OCI-LY7 (cell line): Measurements from ENCODE around the gene SPNS1. TPM values are rescaled to one million over a fixed set of nuclear protein-coding genes. Genes with fewer than 3 reads are reported as not detected.

ENCODE experiments used
- BruUV-seq: library from RNA; stranded (reverse); fragments of 400-500 nt; replicated peaks from 2 replicates; lab custom pipeline; 2021; lab: Mats Ljungman, UMichigan
- CTCF ChIA-PET: fragments of 300-600 bp; sonication (Branson Sonifier 250); formaldehyde crosslinking; loops from one replicate; lab custom pipeline; 2022; ENCODE audit warnings: antibody characterized with exemption; ENCODE audit not compliant: unreplicated experiment; lab: Charles Lee
- POLR2A ChIA-PET: fragments of 300-600 bp; sonication (Branson Sonifier 250); formaldehyde crosslinking; loops from one replicate; lab custom pipeline; 2022; ENCODE audit warnings: antibody characterized with exemption; lab: Charles Lee
- DNase-seq: peaks from one replicate; pipeline ENCODE4 v3.0.0-alpha.2; 2015; ENCODE audit warnings: low spot score
- H2AFZ ChIP-seq: fragments of 200-600 bp; sonication (generic), shearing (Covaris generic); 2 replicates; pipeline ENCODE4 v1.6.1; 2014; ENCODE audit warnings: mild to moderate bottlenecking, antibody characterized with exemption, low read length, moderate library complexity
- H3K27ac ChIP-seq: fragments of 200-600 bp; sonication (generic); 2 replicates; pipeline ENCODE4 v1.5.1; 2014; ENCODE audit warnings: mixed run types, low read depth, mild to moderate bottlenecking, moderate library complexity, low read length, inconsistent platforms; ENCODE audit not compliant: poor library complexity, severe bottlenecking
- H3K36me3 ChIP-seq: fragments of 200-600 bp; sonication (generic); 2 replicates; pipeline ENCODE4 v1.6.1; 2014; ENCODE audit warnings: mild to moderate bottlenecking, antibody characterized with exemption, low read length, moderate library complexity, mixed read lengths; ENCODE audit not compliant: insufficient read depth
- H3K4me1 ChIP-seq: fragments of 200-600 bp; sonication (generic); 2 replicates; pipeline ENCODE4 v1.5.1; 2014; ENCODE audit warnings: mild to moderate bottlenecking, low read length; ENCODE audit not compliant: insufficient read depth, poor library complexity, severe bottlenecking
- H3K4me2 ChIP-seq: fragments of 200-600 bp; sonication (generic); 2 replicates; pipeline ENCODE4 v1.6.1; 2014; ENCODE audit warnings: mild to moderate bottlenecking, low read length
- H3K4me3 ChIP-seq: fragments of 200-600 bp; sonication (generic); 2 replicates; pipeline ENCODE4 v1.5.1; 2014; ENCODE audit warnings: mild to moderate bottlenecking, low read depth, low read length; ENCODE audit not compliant: poor library complexity, severe bottlenecking
- H3K79me2 ChIP-seq: fragments of 200-600 bp; sonication (generic); 2 replicates; pipeline ENCODE4 v1.6.1; 2016; ENCODE audit warnings: low read depth, mild to moderate bottlenecking, low read length, moderate library complexity, mixed read lengths; ENCODE audit not compliant: insufficient read depth
- H3K9me2 ChIP-seq: fragments of 200-600 bp; sonication (generic); 2 replicates; pipeline ENCODE4 v1.6.1; 2016; ENCODE audit warnings: mild to moderate bottlenecking, low read length, mixed read lengths; ENCODE audit not compliant: insufficient read depth
- H3K9me3 ChIP-seq: fragments of 200-600 bp; sonication (generic); 2 replicates; pipeline ENCODE4 v1.6.1; 2014; ENCODE audit warnings: mild to moderate bottlenecking, mixed run types, low read length, mixed read lengths
- H4K20me1 ChIP-seq: fragments of 200-600 bp; sonication (generic); 2 replicates; pipeline ENCODE4 v1.6.1; 2014; ENCODE audit warnings: mild to moderate bottlenecking, antibody characterized with exemption, low read length, moderate library complexity, mixed read lengths; ENCODE audit not compliant: insufficient read depth
- EZH2phosphoT487 ChIP-seq: fragments of 200-600 bp; sonication (generic); IDR thresholded peaks from 2 replicates; pipeline ENCODE4 v1.6.1; 2018; ENCODE audit warnings: low read depth, borderline replicate concordance, mild to moderate bottlenecking, mixed run types, antibody characterized with exemption, low read length, moderate library complexity, mixed read lengths
- intact Hi-C: fragments of 100-400 bp; cut with micrococcal nuclease; formaldehyde crosslinking; loops from one replicate; pipeline ENCODE4 v1.10.0; 2022; ENCODE audit not compliant: unreplicated experiment
- total RNA-seq, 2 experiments: library from RNA; depleted of rRNA in 1 of 2; stranded (reverse); fragments of >200 nt in 1 of 2; shearing (Covaris generic) in 1 of 2; gene quantifications; 2 replicates each; pipeline ENCODE4 v1.2.3, GENCODE V29; 2014 to 2022
- TF ChIP-seq, protein P1 (sequence below): fragments of 200-600 bp; sonication (generic); conservative IDR thresholded peaks from 2 replicates; pipeline ENCODE4 v1.5.1; 2014; ENCODE audit warnings: mild to moderate bottlenecking, antibody characterized with exemption, low read length, moderate library complexity, mixed read lengths

The SPNS1 gene
- total RNA-seq, 2 experiments from 2014 or later = 20.1 to 20.4 TPM

DNA sequence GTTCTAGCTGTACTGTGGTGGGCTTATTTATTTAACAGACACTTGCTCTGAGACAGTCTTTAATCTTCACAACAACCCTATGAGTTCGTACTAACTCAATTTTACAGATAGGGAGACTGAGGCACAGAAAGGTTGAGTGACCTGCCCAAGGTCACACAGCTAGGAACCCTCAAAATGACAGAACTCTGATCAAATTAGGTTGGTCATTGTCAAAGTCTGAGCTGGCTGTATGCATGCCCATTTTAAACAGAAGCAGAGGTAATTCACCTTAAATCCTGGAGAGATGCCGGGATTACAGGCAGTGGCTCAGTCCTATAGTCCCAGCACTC is 35.2 kb downstream of the SPNS1 start:
- no peak for TF ChIP-seq EZH2phosphoT487
- TF ChIP-seq, protein P1, sequence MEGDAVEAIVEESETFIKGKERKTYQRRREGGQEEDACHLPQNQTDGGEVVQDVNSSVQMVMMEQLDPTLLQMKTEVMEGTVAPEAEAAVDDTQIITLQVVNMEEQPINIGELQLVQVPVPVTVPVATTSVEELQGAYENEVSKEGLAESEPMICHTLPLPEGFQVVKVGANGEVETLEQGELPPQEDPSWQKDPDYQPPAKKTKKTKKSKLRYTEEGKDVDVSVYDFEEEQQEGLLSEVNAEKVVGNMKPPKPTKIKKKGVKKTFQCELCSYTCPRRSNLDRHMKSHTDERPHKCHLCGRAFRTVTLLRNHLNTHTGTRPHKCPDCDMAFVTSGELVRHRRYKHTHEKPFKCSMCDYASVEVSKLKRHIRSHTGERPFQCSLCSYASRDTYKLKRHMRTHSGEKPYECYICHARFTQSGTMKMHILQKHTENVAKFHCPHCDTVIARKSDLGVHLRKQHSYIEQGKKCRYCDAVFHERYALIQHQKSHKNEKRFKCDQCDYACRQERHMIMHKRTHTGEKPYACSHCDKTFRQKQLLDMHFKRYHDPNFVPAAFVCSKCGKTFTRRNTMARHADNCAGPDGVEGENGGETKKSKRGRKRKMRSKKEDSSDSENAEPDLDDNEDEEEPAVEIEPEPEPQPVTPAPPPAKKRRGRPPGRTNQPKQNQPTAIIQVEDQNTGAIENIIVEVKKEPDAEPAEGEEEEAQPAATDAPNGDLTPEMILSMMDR = no peak
- Histone ChIP-seq H3K4me2 (no peak overlapping the region), H2AFZ (no peak overlapping the region), H3K36me3 (no peaks in the 10 kb centered on the region), H3K4me3 (no peak overlapping the region), H3K79me2 (no peaks in the 10 kb centered on the region), H3K9me2 (no peaks in the 10 kb centered on the region), H3K9me3 (no peaks in the 10 kb centered on the region), H3K27ac (no peak overlapping the region), H3K4me1 (no peaks in the 10 kb centered on the region), H4K20me1 (no peaks in the 10 kb centered on the region)
- ChIA-PET POLR2A (no interaction called here), CTCF (no interaction called here)
- BruUV-seq = no TSS peak
- intact Hi-C loops = no loop called here
- DNase-seq = no peak

DNA sequence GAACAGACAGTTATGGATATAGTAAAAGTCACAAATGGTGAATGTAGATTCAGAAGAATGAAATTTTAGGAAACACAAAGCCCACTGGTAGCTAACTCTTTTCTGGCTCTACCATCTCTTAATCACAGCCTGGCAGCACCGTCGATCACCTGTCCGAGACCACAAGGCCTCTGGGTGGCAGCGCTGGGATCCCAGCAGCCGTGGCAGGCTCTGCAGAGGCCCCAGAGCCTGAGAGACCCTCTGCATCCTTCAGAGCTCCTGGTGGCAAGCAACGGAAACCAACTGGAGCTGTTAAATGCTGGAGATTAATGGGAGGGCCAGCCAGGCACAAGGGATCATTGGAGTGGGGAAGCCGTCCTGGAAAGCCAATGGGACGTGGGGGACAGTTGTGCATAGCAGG is 36.5 kb downstream of the SPNS1 start:
- no peak overlapping the region for H3K4me3 ChIP-seq
- intact Hi-C loops = no loop called here
- no peak for TF ChIP-seq EZH2phosphoT487
- TF ChIP-seq, protein P1 = no peak
- ChIA-PET POLR2A (no interaction called here), CTCF (no interaction called here)
- no peaks in the 10 kb centered on the region for H3K9me2 ChIP-seq
- H4K20me1 ChIP-seq = no peaks in the 10 kb centered on the region
- DNase-seq = no peak
- H2AFZ ChIP-seq = no peak overlapping the region
- H3K9me3 ChIP-seq = no peaks in the 10 kb centered on the region
- no peak overlapping the region for H3K4me2 ChIP-seq
- no peaks in the 10 kb centered on the region for H3K36me3 ChIP-seq
- no peaks in the 10 kb centered on the region for H3K4me1 ChIP-seq
- no peak overlapping the region for H3K27ac ChIP-seq
- BruUV-seq = no TSS peak
- H3K79me2 ChIP-seq = no peaks in the 10 kb centered on the region

DNA sequence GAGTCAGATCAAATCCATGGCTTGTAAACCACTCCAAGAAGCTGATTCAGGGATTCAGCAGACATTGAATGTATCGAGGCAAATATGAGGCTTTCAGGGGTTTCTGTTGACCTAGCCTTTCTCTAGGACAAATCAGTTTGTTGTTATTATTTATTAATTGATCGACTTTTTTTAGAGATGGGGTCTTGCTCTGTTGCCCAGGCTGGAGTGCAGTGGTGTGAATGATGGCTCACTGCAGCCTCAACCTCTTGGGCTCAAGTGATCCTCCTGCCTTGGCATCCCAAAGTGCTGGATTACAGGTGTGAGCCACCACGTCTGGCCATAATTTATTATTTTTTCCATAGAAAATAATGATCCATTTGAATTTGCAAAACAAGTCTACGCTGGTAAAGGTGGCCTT is 37.3 kb downstream of the SPNS1 start:
- ChIA-PET CTCF (no interaction called here), POLR2A (no interaction called here)

More for the DNA sequence above, 37.3 kb downstream of the SPNS1 start:
- no peaks in the 10 kb centered on the region for H4K20me1 ChIP-seq
- no peaks in the 10 kb centered on the region for H3K9me2 ChIP-seq
- H3K9me3 ChIP-seq = no peaks in the 10 kb centered on the region
- TF ChIP-seq EZH2phosphoT487 = no peak
- H2AFZ ChIP-seq = no peak overlapping the region
- H3K4me3 ChIP-seq = no peak overlapping the region
- H3K4me2 ChIP-seq = no peak overlapping the region
- no peaks in the 10 kb centered on the region for H3K4me1 ChIP-seq
- no peak for DNase-seq
- no peaks in the 10 kb centered on the region for H3K79me2 ChIP-seq
- H3K36me3 ChIP-seq = no peaks in the 10 kb centered on the region
- no TSS peak for BruUV-seq
- intact Hi-C loops = no loop called here
- no peak overlapping the region for H3K27ac ChIP-seq
